Measurements from ENCODE around the gene COL7A1. TPM values are rescaled to one million over a fixed set of nuclear protein-coding genes. Genes with fewer than 3 reads are reported as not detected.

Gene COL7A1
- total RNA-seq, 3 donors from 2014 or later (not counting 1 experiment from before 2014, with no cell fraction given), result 0.54 to 1.7 (median 1.4) TPM

- no peaks in the 10 kb centered on the region for H3K4me1 ChIP-seq (ENCODE audit: control insufficient read depth, insufficient read depth, low read length)
- H3K36me3 ChIP-seq (ENCODE audit: control insufficient read depth, insufficient read depth, low read length), result peaks cover 71% of the 10 kb centered on the region
- ATAC-seq, result no peak
- H3K27me3 Mint-ChIP-seq (ENCODE audit: low read depth in 2 of 2), result peaks cover 0 to 2% of the 10 kb centered on the region in 2 donors
- H3K36me3 Mint-ChIP-seq, result no peaks in the 10 kb centered on the region
- WGBS (ENCODE audit: insufficient coverage), result 91% methylated on average over 2 of the region's 2 CpGs
- H3K4me1 Mint-ChIP-seq, result peaks cover 0 to 11% of the 10 kb centered on the region in 2 donors
- H3K27me3 ChIP-seq (ENCODE audit: control insufficient read depth, insufficient read depth, low read length), result no peaks in the 10 kb centered on the region
- intact Hi-C loops (cut with micrococcal nuclease), result no loop called here
- no peaks in the 10 kb centered on the region for H3K9me3 ChIP-seq (ENCODE audit: control insufficient read depth, insufficient read depth, low read length)
- no peaks in the 10 kb centered on the region for H3K9me3 Mint-ChIP-seq
- DNase-seq, result no peak
- TF ChIP-seq CTCF (IDR thresholded peaks at IDR 0.05), result no peak
- no peak overlapping the region for H3K27ac Mint-ChIP-seq
- H3K27ac ChIP-seq (ENCODE audit: low read length), result no peak overlapping the region
- no peak overlapping the region for H3K4me3 ChIP-seq (ENCODE audit: low read length)
- no peak overlapping the region for H3K4me3 Mint-ChIP-seq
These were observed 6.5 kb upstream of the COL7A1 start for GRCh38 chr3:48601622-48601994.

DNA sequence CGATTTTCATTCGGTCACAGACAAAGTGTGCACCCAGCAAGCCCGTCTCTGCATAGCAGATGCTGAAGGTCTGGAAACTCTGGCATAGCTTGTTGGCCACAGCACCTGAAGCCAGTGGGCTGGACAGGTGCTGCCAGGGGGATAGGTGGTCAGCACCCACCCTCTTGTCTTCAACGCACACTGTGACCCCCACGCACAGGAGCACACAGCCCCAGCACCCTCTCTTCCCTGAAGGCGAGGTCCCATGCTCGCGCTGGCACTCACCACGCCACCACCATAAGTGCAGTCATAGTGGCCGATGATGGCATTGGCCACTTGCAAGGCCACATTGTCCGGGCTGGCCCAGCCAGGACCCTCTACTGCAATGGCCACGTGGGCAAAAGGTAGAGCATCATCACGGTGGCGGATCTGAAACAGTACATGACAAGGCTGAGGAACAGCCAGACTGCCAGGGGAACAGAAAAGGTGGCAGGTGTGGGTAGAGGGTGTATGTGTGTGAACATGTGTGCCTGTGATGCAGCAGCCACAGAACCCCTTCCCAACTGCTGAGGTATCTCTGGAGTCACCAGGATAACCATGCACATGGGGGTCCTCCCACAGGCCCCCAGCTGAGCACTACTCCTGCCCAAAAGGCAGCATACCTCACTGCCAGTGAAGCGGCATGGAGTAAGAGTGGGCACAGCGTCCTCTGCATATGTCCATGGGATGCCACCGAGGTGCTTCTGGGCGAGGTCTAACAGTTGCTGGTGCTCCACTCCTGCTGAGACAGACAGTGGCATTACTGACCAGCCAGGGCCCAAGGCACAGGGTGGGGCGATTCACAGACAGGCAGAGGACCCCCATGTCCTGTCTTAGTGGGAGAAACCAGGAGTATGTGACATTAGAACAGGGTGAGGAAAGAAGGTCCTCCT lies 5.8 kb upstream of the COL7A1 start:
- DNase-seq (no peak), ATAC-seq (no peak)
- no peaks in the 10 kb centered on the region for H3K9me3 Mint-ChIP-seq
- H3K36me3 ChIP-seq (ENCODE audit: control insufficient read depth, insufficient read depth, low read length), result peaks cover 71% of the 10 kb centered on the region
- no peaks in the 10 kb centered on the region for H3K27me3 ChIP-seq (ENCODE audit: control insufficient read depth, insufficient read depth, low read length)
- no peak overlapping the region for H3K27ac ChIP-seq (ENCODE audit: low read length)
- 98% methylated on average over 19 of the region's 19 CpGs for WGBS (ENCODE audit: insufficient coverage)
- H3K4me3 Mint-ChIP-seq, result no peak overlapping the region
- peaks cover 0 to 16% of the 10 kb centered on the region in 2 donors for H3K4me1 Mint-ChIP-seq
- intact Hi-C loops (cut with micrococcal nuclease), result no loop called here
- no peaks in the 10 kb centered on the region for H3K4me1 ChIP-seq (ENCODE audit: control insufficient read depth, insufficient read depth, low read length)
- H3K4me3 ChIP-seq (ENCODE audit: low read length), result no peak overlapping the region
- H3K27me3 Mint-ChIP-seq (ENCODE audit: low read depth in 2 of 2), result peaks cover 5 to 7% of the 10 kb centered on the region in 2 donors
- no peaks in the 10 kb centered on the region for H3K9me3 ChIP-seq (ENCODE audit: control insufficient read depth, insufficient read depth, low read length)
- TF ChIP-seq CTCF (IDR thresholded peaks at IDR 0.05), result no peak
- H3K36me3 Mint-ChIP-seq, result no peaks in the 10 kb centered on the region
- H3K27ac Mint-ChIP-seq, result no peak overlapping the region

- 100% methylated on average over 12 of the region's 12 CpGs for WGBS (ENCODE audit: insufficient coverage)
- Mint-ChIP-seq H3K27me3 (ENCODE audit: low read depth in 2 of 2) (peaks cover 7 to 9% of the 10 kb centered on the region in 2 donors), H3K4me1 (peaks cover 0 to 18% of the 10 kb centered on the region in 2 donors), H3K4me3 (no peak overlapping the region), H3K27ac (no peak overlapping the region), H3K9me3 (no peaks in the 10 kb centered on the region), H3K36me3 (no peaks in the 10 kb centered on the region)
- intact Hi-C loops (cut with micrococcal nuclease), result no loop called here
- peaks cover 59% of the 10 kb centered on the region for H3K36me3 ChIP-seq (ENCODE audit: control insufficient read depth, insufficient read depth, low read length)
- DNase-seq (no peak), ATAC-seq (no peak)
- no peak for TF ChIP-seq CTCF (IDR thresholded peaks at IDR 0.05)
- H3K4me1 ChIP-seq (ENCODE audit: control insufficient read depth, insufficient read depth, low read length), result no peaks in the 10 kb centered on the region
- no peak overlapping the region for H3K27ac ChIP-seq (ENCODE audit: low read length)
- no peaks in the 10 kb centered on the region for H3K9me3 ChIP-seq (ENCODE audit: control insufficient read depth, insufficient read depth, low read length)
- no peak overlapping the region for H3K4me3 ChIP-seq (ENCODE audit: low read length)
- peaks cover 1% of the 10 kb centered on the region for H3K27me3 ChIP-seq (ENCODE audit: control insufficient read depth, insufficient read depth, low read length)
These were observed 4.6 kb upstream of the COL7A1 start for GRCh38 chr3:48599509-48600285.

All from natural killer cell (primary cell).